Tibial nerve (tissue), 4 donors: ENCODE measurements around the gene LMBR1. TPM values are rescaled to one million over a fixed set of nuclear protein-coding genes. Genes with fewer than 3 reads are reported as not detected.
"Not testable (repeated sequence)": the region's sequence is repeated elsewhere in the genome, so short reads cannot be mapped to it uniquely, and the experiment has no call there.

Experiments used
- DNase-seq, 2 donors: peaks; one replicate each; pipeline ENCODE4 v3.0.0-alpha.2; 2019; ENCODE audit warnings: low spot score in 2 of 2
- H3K27ac ChIP-seq, 4 donors: fragments of 200-600 bp; sonication (generic) in 3 of 4; one replicate each; pipeline ENCODE4 v1.5.1; 2017 to 2019; ENCODE audit warnings: mild to moderate bottlenecking in 1 of 4
- H3K27me3 ChIP-seq, 2 donors: fragments of 200-600 bp; sonication (generic) in 1 of 2; one replicate each; pipeline versions ENCODE4 v1.5.1 to v1.6.0; 2017 to 2019
- H3K36me3 ChIP-seq, 3 donors: fragments of 200-600 bp; sonication (generic); one replicate each; pipeline ENCODE4 v1.5.1; 2018 to 2019
- H3K4me1 ChIP-seq, 4 donors: fragments of 200-600 bp; sonication (generic) in 3 of 4; one replicate each; pipeline ENCODE4 v1.5.1; 2017 to 2019
- H3K4me3 ChIP-seq, 4 donors: fragments of 200-600 bp; sonication (generic) in 3 of 4; one replicate each; pipeline ENCODE4 v1.5.1; 2017 to 2019; ENCODE audit warnings: mild to moderate bottlenecking in 1 of 4, moderate library complexity in 1 of 4
- H3K9me3 ChIP-seq, 4 donors: fragments of 200-600 bp; sonication (generic) in 3 of 4; one replicate each; pipeline ENCODE4 v1.5.1; 2017 to 2019
- CTCF ChIP-seq, 5 experiments: fragments of 200-600 bp in 3 of 5; fragments of 450-650 bp in 2 of 5; sonication (generic) in 3 of 5; IDR thresholded peaks; one replicate each; pipeline ENCODE4 v1.5.1; 2016 to 2019; ENCODE audit warnings: antibody characterized with exemption in 5 of 5, mild to moderate bottlenecking in 3 of 5, moderate library complexity in 2 of 5
- EP300 ChIP-seq, 2 donors: sonication (generic); formaldehyde crosslinking; IDR thresholded peaks; one replicate each; pipeline ENCODE4 v1.6.1; 2017; ENCODE audit warnings: antibody characterized with exemption in 2 of 2, mild to moderate bottlenecking in 1 of 2
- POLR2A ChIP-seq, 2 donors: fragments of 450-650 bp; IDR thresholded peaks; one replicate each; pipeline ENCODE4 v1.6.1; 2017; ENCODE audit warnings: antibody characterized with exemption in 2 of 2, mild to moderate bottlenecking in 2 of 2, moderate library complexity in 2 of 2
- WGBS, 2 donors: methylation state at CpG; one replicate each; pipeline ENCODE4 v1.1.5; 2018; 5-methylcytosine and 5-hydroxymethylcytosine counted together
- total RNA-seq, 4 donors: library from RNA; depleted of rRNA; stranded (reverse); fragments of >200 nt; gene quantifications; one replicate each; pipeline ENCODE4 v1.1.0, GENCODE V29; 2016

The LMBR1 gene
- total RNA-seq, 4 donors from 2014 or later, result 48.1 to 139 (median 77.3) TPM

GRCh38 chr7:156854654-156855053 is 38.3 kb downstream of the LMBR1 start:
- Histone ChIP-seq H3K4me1 (no peaks in the 10 kb centered on the region), H3K36me3 (peaks cover 0 to 19% (median 0%) of the 10 kb centered on the region in 3 donors), H3K4me3 (no peak overlapping the region), H3K9me3 (peaks cover 0 to 49% (median 7%) of the 10 kb centered on the region in 4 donors), H3K27ac (no peak overlapping the region), H3K27me3 (no peaks in the 10 kb centered on the region)
- TF ChIP-seq CTCF (IDR thresholded peaks at IDR 0.05) (no peak), POLR2A (IDR thresholded peaks at IDR 0.05) (no peak), EP300 (IDR thresholded peaks at IDR 0.05) (no peak)
- WGBS, 2 donors, result 96% methylated on average over 5 of the region's 5 CpGs
- DNase-seq, result no peak

GRCh38 chr7:156848979-156849378 is 44.0 kb downstream of the LMBR1 start:
- no peak overlapping the region for H3K4me3 ChIP-seq
- H3K36me3 ChIP-seq, result peaks cover 0 to 17% (median 0%) of the 10 kb centered on the region in 3 donors
- 92 to 98% methylated on average over 3 of the region's 3 CpGs for WGBS, 2 donors
- TF ChIP-seq EP300 (IDR thresholded peaks at IDR 0.05) (no peak), CTCF (IDR thresholded peaks at IDR 0.05) (no peak), POLR2A (IDR thresholded peaks at IDR 0.05) (no peak)
- H3K4me1 ChIP-seq, result peaks cover 0 to 5% (median 0%) of the 10 kb centered on the region in 4 donors
- H3K27ac ChIP-seq, result no peak overlapping the region
- no peaks in the 10 kb centered on the region for H3K27me3 ChIP-seq
- no peak for DNase-seq
- H3K9me3 ChIP-seq, result peaks cover 0 to 12% (median 0%) of the 10 kb centered on the region in 4 donors

- Histone ChIP-seq H3K27ac (no peak overlapping the region), H3K36me3 (peaks cover 0 to 11% (median 0%) of the 10 kb centered on the region in 3 donors), H3K4me3 (no peak overlapping the region), H3K9me3 (peaks cover 0 to 12% (median 0%) of the 10 kb centered on the region in 4 donors), H3K27me3 (no peaks in the 10 kb centered on the region), H3K4me1 (peaks cover 0 to 5% (median 0%) of the 10 kb centered on the region in 4 donors)
- DNase-seq, result no peak
- TF ChIP-seq CTCF (IDR thresholded peaks at IDR 0.05), result no peak
- TF ChIP-seq POLR2A (IDR thresholded peaks at IDR 0.05), result no peak
- TF ChIP-seq EP300 (IDR thresholded peaks at IDR 0.05), result no peak
- 86% methylated on average over 5 of the region's 5 CpGs for WGBS, 2 donors
Observed at GRCh38 chr7:156845379-156846101, 47.4 kb downstream of the LMBR1 start.

- not testable (repeated sequence) for H3K27ac ChIP-seq, H3K9me3 ChIP-seq, H3K27me3 ChIP-seq, DNase-seq, H3K36me3 ChIP-seq, H3K4me1 ChIP-seq, H3K4me3 ChIP-seq
- WGBS, 2 donors, result 87 to 89% methylated on average over 6 of the region's 6 CpGs
Observed at GRCh38 chr7:156843582-156843981, 49.4 kb downstream of the LMBR1 start.

GRCh38 chr7:156843157-156843556 is 49.8 kb downstream of the LMBR1 start:
- H3K9me3 ChIP-seq, result no peaks in the 10 kb centered on the region
- TF ChIP-seq CTCF (IDR thresholded peaks at IDR 0.05) (no peak), POLR2A (IDR thresholded peaks at IDR 0.05) (no peak), EP300 (IDR thresholded peaks at IDR 0.05) (no peak)
- H3K4me3 ChIP-seq, result no peak overlapping the region
- H3K27ac ChIP-seq, result no peak overlapping the region
- H3K36me3 ChIP-seq, result no peaks in the 10 kb centered on the region
- no peaks in the 10 kb centered on the region for H3K27me3 ChIP-seq
- H3K4me1 ChIP-seq, result peaks cover 0 to 5% (median 0%) of the 10 kb centered on the region in 4 donors
- DNase-seq, result no peak
- 93 to 94% methylated on average over 2 of the region's 2 CpGs for WGBS, 2 donors
